Measurements from ENCODE around the gene AMDHD1. TPM values are rescaled to one million over a fixed set of nuclear protein-coding genes. Genes with fewer than 3 reads are reported as not detected.

AMDHD1 gene
- total and polyA plus RNA-seq, 2 of the 4 experiments (the other 2 are of a cell fraction): under 0.01 TPM; not detected in 1

DNA sequence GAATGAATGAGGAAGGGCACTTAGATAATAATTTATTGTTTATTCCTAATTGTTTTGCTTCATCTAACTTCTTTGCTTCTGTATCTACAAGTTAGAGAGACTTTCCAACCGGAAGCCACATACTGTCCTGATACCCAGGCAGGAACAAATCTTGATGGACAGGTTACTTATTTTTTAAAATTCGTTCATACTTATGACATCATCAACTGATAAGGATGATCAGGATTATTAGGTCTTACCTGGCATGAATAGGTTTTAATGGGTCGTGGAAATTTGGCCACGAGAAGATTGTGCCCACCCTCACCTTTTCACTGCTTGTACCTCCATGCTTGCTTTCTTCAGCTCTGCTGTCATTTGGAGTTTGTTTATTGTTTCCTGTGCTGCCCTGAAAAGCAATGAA, 45.0 kb upstream of the AMDHD1 start:
- no TSS peak for BruUV-seq (replicated peaks)
- Histone ChIP-seq H3K27me3 (ENCODE audit: control insufficient read depth, insufficient read depth, low read length) (peaks cover 5% of the 10 kb centered on the region), H4K91ac (ENCODE audit: insufficient read depth, low read depth, low read length) (no peak overlapping the region), H2BK5ac (ENCODE audit: low read depth, low read length, poor library complexity, severe bottlenecking) (no peak overlapping the region), H3K4me2 (ENCODE audit: low read depth, low read length) (no peak overlapping the region), H2AFZ (replicated peaks; ENCODE audit: low read length, poor library complexity) (no peak overlapping the region), H3K9ac (ENCODE audit: low read depth, low read length) (no peak overlapping the region), H3K4me1 (ENCODE audit: control insufficient read depth, insufficient read depth, low read length) (no peaks in the 10 kb centered on the region), H3K9me1 (ENCODE audit: insufficient read depth, low read length) (no peaks in the 10 kb centered on the region), H3K56ac (ENCODE audit: extremely low read depth, insufficient read depth, low read length) (no peak overlapping the region), H4K20me1 (ENCODE audit: insufficient read depth, low read length) (no peaks in the 10 kb centered on the region), H3K14ac (replicated peaks; ENCODE audit: low read depth, low read length) (no peak overlapping the region), H2AK5ac (ENCODE audit: low read depth, low read length) (no peak overlapping the region), H3K4ac (ENCODE audit: low read depth, low read length) (no peak overlapping the region), H2BK20ac (ENCODE audit: low read depth, low read length) (no peak overlapping the region), H3K36me3 (ENCODE audit: control insufficient read depth, insufficient read depth, low read length) (no peaks in the 10 kb centered on the region), H3K4me3 (ENCODE audit: insufficient read depth, low read depth, low read length) (no peak overlapping the region), H2BK15ac (ENCODE audit: low read depth, low read length) (no peak overlapping the region), H3K27ac (ENCODE audit: insufficient read depth, low read length) (no peak overlapping the region), H3K23ac (ENCODE audit: low read depth, low read length) (no peak overlapping the region), H3K9me3 (ENCODE audit: control insufficient read depth, insufficient read depth, low read length) (peaks cover 2% of the 10 kb centered on the region; the same call in 1 of the 2 replicates), H4K5ac (ENCODE audit: low read depth, low read length) (no peak overlapping the region), H2AK9ac (replicated peaks; ENCODE audit: low read depth, low read length, poor library complexity) (no peak overlapping the region), H4K8ac (ENCODE audit: low read depth in 2 of 2, low read length in 2 of 2) (no peak overlapping the region), H2BK120ac (ENCODE audit: low read depth, low read length) (no peak overlapping the region), H3K18ac (ENCODE audit: low read depth, low read length) (no peak overlapping the region), H3K79me1 (ENCODE audit: low read depth in 1 of 2, low read length in 2 of 2) (no peaks in the 10 kb centered on the region)
- CTCF ChIA-PET: no interaction called here
- in situ Hi-C loops (cut with MboI; ENCODE audit: low sequenced_read_pairs) (no loop called here), dilution Hi-C loops (cut with HindIII; ENCODE audit: low sequenced_read_pairs, unreplicated experiment) (no loop called here), intact Hi-C loops (cut with micrococcal nuclease) (no loop called here)
- no peak for DNase-seq
- POLR2A ChIA-PET (ENCODE audit: unreplicated experiment): no interaction called here
- WGBS, 2 experiments (ENCODE audit: extremely low coverage in 2 of 2, insufficient read length in 1 of 2): no CpG with 5 or more reads among the region's 4 CpGs
- ATAC-seq (ENCODE audit: low read depth): no peak
- TF ChIP-seq SMC3 (IDR thresholded peaks at IDR 0.05; ENCODE audit: low read depth, low read length) (no peak), RAD21 (IDR thresholded peaks at IDR 0.05; ENCODE audit: low read length) (no peak), CHD1 (IDR thresholded peaks at IDR 0.05; ENCODE audit: low read depth, low read length) (no peak), RFX5 (IDR thresholded peaks at IDR 0.05; ENCODE audit: low read depth, low read length) (no peak), RCOR1 (IDR thresholded peaks at IDR 0.05; ENCODE audit: insufficient replicate concordance, low read length) (no peak), MAZ (IDR thresholded peaks at IDR 0.05; ENCODE audit: borderline replicate concordance, low read depth, low read length) (no peak), MXI1 (IDR thresholded peaks at IDR 0.05; ENCODE audit: borderline replicate concordance, low read depth, low read length) (no peak), MAFK (IDR thresholded peaks at IDR 0.05; ENCODE audit: low read depth, low read length) (no peak), BHLHE40 (IDR thresholded peaks at IDR 0.05; ENCODE audit: low read depth, low read length) (no peak), FOS (IDR thresholded peaks at IDR 0.05; ENCODE audit: low read depth, low read length) (no peak), NFE2L2 (IDR thresholded peaks at IDR 0.05; ENCODE audit: low read depth, low read length) (no peak)
- TF ChIP-seq, protein P1, sequence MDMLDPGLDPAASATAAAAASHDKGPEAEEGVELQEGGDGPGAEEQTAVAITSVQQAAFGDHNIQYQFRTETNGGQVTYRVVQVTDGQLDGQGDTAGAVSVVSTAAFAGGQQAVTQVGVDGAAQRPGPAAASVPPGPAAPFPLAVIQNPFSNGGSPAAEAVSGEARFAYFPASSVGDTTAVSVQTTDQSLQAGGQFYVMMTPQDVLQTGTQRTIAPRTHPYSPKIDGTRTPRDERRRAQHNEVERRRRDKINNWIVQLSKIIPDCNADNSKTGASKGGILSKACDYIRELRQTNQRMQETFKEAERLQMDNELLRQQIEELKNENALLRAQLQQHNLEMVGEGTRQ (IDR thresholded peaks at IDR 0.05; ENCODE audit: low read depth, low read length): no peak
- TF ChIP-seq, protein P2, sequence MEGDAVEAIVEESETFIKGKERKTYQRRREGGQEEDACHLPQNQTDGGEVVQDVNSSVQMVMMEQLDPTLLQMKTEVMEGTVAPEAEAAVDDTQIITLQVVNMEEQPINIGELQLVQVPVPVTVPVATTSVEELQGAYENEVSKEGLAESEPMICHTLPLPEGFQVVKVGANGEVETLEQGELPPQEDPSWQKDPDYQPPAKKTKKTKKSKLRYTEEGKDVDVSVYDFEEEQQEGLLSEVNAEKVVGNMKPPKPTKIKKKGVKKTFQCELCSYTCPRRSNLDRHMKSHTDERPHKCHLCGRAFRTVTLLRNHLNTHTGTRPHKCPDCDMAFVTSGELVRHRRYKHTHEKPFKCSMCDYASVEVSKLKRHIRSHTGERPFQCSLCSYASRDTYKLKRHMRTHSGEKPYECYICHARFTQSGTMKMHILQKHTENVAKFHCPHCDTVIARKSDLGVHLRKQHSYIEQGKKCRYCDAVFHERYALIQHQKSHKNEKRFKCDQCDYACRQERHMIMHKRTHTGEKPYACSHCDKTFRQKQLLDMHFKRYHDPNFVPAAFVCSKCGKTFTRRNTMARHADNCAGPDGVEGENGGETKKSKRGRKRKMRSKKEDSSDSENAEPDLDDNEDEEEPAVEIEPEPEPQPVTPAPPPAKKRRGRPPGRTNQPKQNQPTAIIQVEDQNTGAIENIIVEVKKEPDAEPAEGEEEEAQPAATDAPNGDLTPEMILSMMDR (conservative IDR thresholded peaks at IDR 0.05; ENCODE audit: low read depth, low read length): no peak
- TF ChIP-seq, protein P3, sequence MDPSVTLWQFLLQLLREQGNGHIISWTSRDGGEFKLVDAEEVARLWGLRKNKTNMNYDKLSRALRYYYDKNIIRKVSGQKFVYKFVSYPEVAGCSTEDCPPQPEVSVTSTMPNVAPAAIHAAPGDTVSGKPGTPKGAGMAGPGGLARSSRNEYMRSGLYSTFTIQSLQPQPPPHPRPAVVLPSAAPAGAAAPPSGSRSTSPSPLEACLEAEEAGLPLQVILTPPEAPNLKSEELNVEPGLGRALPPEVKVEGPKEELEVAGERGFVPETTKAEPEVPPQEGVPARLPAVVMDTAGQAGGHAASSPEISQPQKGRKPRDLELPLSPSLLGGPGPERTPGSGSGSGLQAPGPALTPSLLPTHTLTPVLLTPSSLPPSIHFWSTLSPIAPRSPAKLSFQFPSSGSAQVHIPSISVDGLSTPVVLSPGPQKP (IDR thresholded peaks at IDR 0.05; ENCODE audit: borderline replicate concordance, low read depth, low read length): no peak
